SK-N-SH (cell line): ENCODE results near the gene SUMF1. TPM values are rescaled to one million over a fixed set of nuclear protein-coding genes. Genes with fewer than 3 reads are reported as not detected.

Source experiments
- CTCF ChIA-PET: fragments of 300-600, 350-600 bp; formaldehyde crosslinking; extraction: SDS; loops from one replicate; lab custom pipeline; 2021; lab: Yijun Ruan, JAX
- POLR2A ChIA-PET: fragments of 350-600 bp; sonication (Branson Sonifier 250); formaldehyde crosslinking; extraction: SDS; loops from one replicate; lab custom pipeline; 2020; ENCODE audit warnings: antibody characterized with exemption, inconsistent platforms; lab: Yijun Ruan, JAX
- DNase-seq: peaks from one replicate; pipeline ENCODE4 v3.0.0; 2012
- H2AFZ ChIP-seq: fragments of 200-600 bp; sonication (generic); 2 replicates; pipeline ENCODE4 v1.8.1; 2016; ENCODE audit warnings: antibody characterized with exemption, mild to moderate bottlenecking, low read depth
- H3F3A ChIP-seq: fragments of 200-600 bp; sonication (generic); replicated peaks from 2 replicates; pipeline ENCODE3; 2016; ENCODE audit warnings: antibody characterized with exemption, mild to moderate bottlenecking; ENCODE audit not compliant: insufficient read depth
- H3K27ac ChIP-seq, 2 experiments: fragments of 200-500 bp in 1 of 2; fragments of 200-600 bp in 1 of 2; sonication (Bioruptor generic) in 1 of 2; sonication (generic), shearing (Covaris generic) in 1 of 2; 2 replicates each; pipeline versions ENCODE4 v1.5.1 to v1.6.1; 2014 to 2016; ENCODE audit warnings: low read depth in 2 of 2, inconsistent platforms in 1 of 2, low read length in 1 of 2, mild to moderate bottlenecking in 1 of 2, mixed read lengths in 1 of 2
- H3K27me3 ChIP-seq: fragments of 200-600 bp; sonication (generic), shearing (Covaris generic); 2 replicates; pipeline ENCODE4 v1.6.1; 2016; ENCODE audit warnings: mixed run types; ENCODE audit not compliant: insufficient read depth
- H3K36me3 ChIP-seq, 2 experiments: fragments of 200-500 bp in 1 of 2; fragments of 200-600 bp in 1 of 2; sonication (Bioruptor generic) in 1 of 2; sonication (generic) in 1 of 2; replicated peaks in 1 of 2; 2 replicates each; pipeline versions ENCODE3 to v1.5.1; 2014 to 2016; ENCODE audit warnings: low read length in 1 of 2, mild to moderate bottlenecking in 1 of 2; ENCODE audit not compliant: insufficient read depth in 2 of 2, control insufficient read depth in 1 of 2
- H3K4me1 ChIP-seq, 2 experiments: fragments of 200-500 bp in 1 of 2; fragments of 200-600 bp in 1 of 2; sonication (Bioruptor generic) in 1 of 2; sonication (generic), shearing (Covaris generic) in 1 of 2; 2 replicates each; pipeline versions ENCODE4 v1.5.1 to v1.6.1; 2014 to 2016; ENCODE audit warnings: low read depth in 1 of 2, low read length in 1 of 2, mixed run types in 1 of 2; ENCODE audit not compliant: insufficient read depth in 2 of 2, control insufficient read depth in 1 of 2
- H3K4me2 ChIP-seq: fragments of 200-600 bp; sonication (generic), shearing (Covaris generic); 2 replicates; pipeline ENCODE4 v1.6.1; 2017; ENCODE audit warnings: mixed run types
- H3K4me3 ChIP-seq, 2 experiments: fragments of 200-500 bp in 1 of 2; fragments of 200-600 bp in 1 of 2; sonication (Bioruptor generic) in 1 of 2; sonication (generic), shearing (Covaris generic) in 1 of 2; 2 replicates each; pipeline versions ENCODE4 v1.5.1 to v1.8.1; 2014 to 2016; ENCODE audit warnings: low read depth in 2 of 2, inconsistent platforms in 1 of 2, low read length in 1 of 2, mild to moderate bottlenecking in 1 of 2, mixed read lengths in 1 of 2, moderate library complexity in 1 of 2
- H3K79me2 ChIP-seq: fragments of 200-600 bp; sonication (generic); 2 replicates; pipeline ENCODE4 v1.8.1; 2017; ENCODE audit warnings: mild to moderate bottlenecking; ENCODE audit not compliant: insufficient read depth
- H3K9ac ChIP-seq: fragments of 200-600 bp; sonication (generic); 2 replicates; pipeline ENCODE4 v1.6.1; 2017; ENCODE audit warnings: mixed run types
- H3K9me2 ChIP-seq: fragments of 200-600 bp; sonication (generic); 2 replicates; pipeline ENCODE4 v1.6.1; 2017; ENCODE audit warnings: mixed run types
- H3K9me3 ChIP-seq: fragments of 200-600 bp; sonication (generic); 2 replicates; pipeline ENCODE4 v1.6.1; 2017; ENCODE audit warnings: mixed run types, mild to moderate bottlenecking, moderate library complexity
- H4K20me1 ChIP-seq: fragments of 200-600 bp; sonication (generic); 2 replicates; pipeline ENCODE4 v1.6.1; 2017; ENCODE audit warnings: mild to moderate bottlenecking, mixed run types; ENCODE audit not compliant: insufficient read depth
- CHD2 ChIP-seq: fragments of 150-350 bp; IDR thresholded peaks from 2 replicates; pipeline ENCODE4 v1.6.1; 2018; ENCODE audit warnings: low read length; ENCODE audit not compliant: partially characterized antibody
- ELF1 ChIP-seq: IDR thresholded peaks from 2 replicates; pipeline ENCODE4 v1.4.0; 2012
- EZH2phosphoT487 ChIP-seq: fragments of 200-600 bp; sonication (generic); IDR thresholded peaks from 2 replicates; pipeline ENCODE4 v1.6.1; 2017; ENCODE audit warnings: low read depth, mixed run types, mild to moderate bottlenecking, antibody characterized with exemption, moderate library complexity, borderline replicate concordance
- FOSL2 ChIP-seq: IDR thresholded peaks from 2 replicates; pipeline ENCODE4 v1.4.0; 2012; ENCODE audit warnings: low read depth, mild to moderate bottlenecking, moderate library complexity, borderline replicate concordance
- FOXJ3 ChIP-seq: sonication (generic); formaldehyde crosslinking; IDR thresholded peaks from 2 replicates; pipeline ENCODE4 v1.5.1; 2020; ENCODE audit warnings: mild to moderate bottlenecking, missing genetic modification reagents
- GABPA ChIP-seq: IDR thresholded peaks from 2 replicates; pipeline ENCODE4 v1.4.0; 2012; ENCODE audit warnings: low read depth, mild to moderate bottlenecking
- GATA2 ChIP-seq: sonication (generic); formaldehyde crosslinking; IDR thresholded peaks from 2 replicates; pipeline ENCODE4 v1.5.0; 2020; ENCODE audit warnings: mild to moderate bottlenecking, missing genetic modification reagents
- IRF3 ChIP-seq: fragments of 150-350 bp; IDR thresholded peaks from 2 replicates; pipeline ENCODE4 v1.6.1; 2016; ENCODE audit warnings: mild to moderate bottlenecking, low read depth, low read length
- JUND ChIP-seq: IDR thresholded peaks from 2 replicates; pipeline ENCODE4 v1.4.0; 2012
- MAX ChIP-seq: IDR thresholded peaks from 2 replicates; pipeline ENCODE4 v1.4.0; 2012; ENCODE audit warnings: low read depth
- MEF2A ChIP-seq: IDR thresholded peaks from 2 replicates; pipeline ENCODE4 v1.4.0; 2012; ENCODE audit warnings: low read depth, borderline replicate concordance
- MXI1 ChIP-seq: IDR thresholded peaks from 2 replicates; pipeline ENCODE4 v1.6.1; 2012; ENCODE audit warnings: mild to moderate bottlenecking, low read depth, low read length, improper control_type of control experiment
- NRF1 ChIP-seq: IDR thresholded peaks from 2 replicates; pipeline ENCODE4 v1.6.1; 2012; ENCODE audit warnings: low read depth, mild to moderate bottlenecking, low read length
- POLR2AphosphoS5 ChIP-seq: IDR thresholded peaks from 2 replicates; pipeline ENCODE4 v1.6.1; 2012; ENCODE audit warnings: low read depth, low read length
- REST ChIP-seq: IDR thresholded peaks from 2 replicates; pipeline ENCODE4 v1.6.1; 2012; ENCODE audit warnings: mild to moderate bottlenecking, low read depth, low read length, moderate library complexity
- RFX5 ChIP-seq: IDR thresholded peaks from 2 replicates; pipeline ENCODE4 v1.6.1; 2012; ENCODE audit warnings: mild to moderate bottlenecking, improper control_type of control experiment, low read length
- RXRA ChIP-seq: IDR thresholded peaks from 2 replicates; pipeline ENCODE4 v1.4.0; 2012; ENCODE audit warnings: low read depth, mild to moderate bottlenecking, borderline replicate concordance
- SIN3A ChIP-seq: IDR thresholded peaks from 2 replicates; pipeline ENCODE4 v1.6.1; 2012; ENCODE audit warnings: low read depth, mild to moderate bottlenecking, low read length, moderate library complexity, borderline replicate concordance
- SMC3 ChIP-seq: IDR thresholded peaks from 2 replicates; pipeline ENCODE4 v1.6.1; 2012; ENCODE audit warnings: low read depth, low read length, improper control_type of control experiment
- TAF1 ChIP-seq: IDR thresholded peaks from 2 replicates; pipeline ENCODE4 v1.6.1; 2012; ENCODE audit warnings: low read depth, mild to moderate bottlenecking, low read length, moderate library complexity, borderline replicate concordance
- TCF12 ChIP-seq: IDR thresholded peaks from 2 replicates; pipeline ENCODE4 v1.4.0; 2012
- TEAD4 ChIP-seq: IDR thresholded peaks from 2 replicates; pipeline ENCODE4 v1.4.0; 2012; ENCODE audit warnings: mild to moderate bottlenecking, borderline replicate concordance; ENCODE audit not compliant: insufficient read depth
- USF2 ChIP-seq: fragments of 150-350 bp; IDR thresholded peaks from 2 replicates; pipeline ENCODE4 v1.6.1; 2017; ENCODE audit warnings: antibody characterized with exemption, low read length, low read depth, borderline replicate concordance
- YY1 ChIP-seq: IDR thresholded peaks from 2 replicates; pipeline ENCODE4 v1.4.0; 2012; ENCODE audit warnings: low read depth, mild to moderate bottlenecking
- ZBTB33 ChIP-seq: IDR thresholded peaks from 2 replicates; pipeline ENCODE4 v1.4.0; 2012; ENCODE audit warnings: low read depth, borderline replicate concordance
- WGBS: methylation state at CpG from one replicate; pipeline ENCODE4 v1.1.6; 2017; ENCODE audit warnings: low lambda C conversion rate; 5-methylcytosine and 5-hydroxymethylcytosine counted together
- polyA plus RNA-seq, 3 experiments: library from polyadenylated mRNA; depleted of rRNA; stranded (reverse); fragments of >200 nt; gene quantifications; 2 replicates each; pipeline ENCODE4 v1.2.3, GENCODE V29; 2012

SUMF1 gene
- 56.9 and 74.9 TPM in 2 replicates for polyA plus RNA-seq (2012; rRNA removed)
- 64.7 and 74.9 TPM in 2 replicates for polyA plus RNA-seq (2012; cell fraction: cytosol; rRNA removed)
- 37.0 and 45.0 TPM in 2 replicates for polyA plus RNA-seq (2012; cell fraction: nucleus; rRNA removed)

- Histone ChIP-seq H3K4me1 (peaks cover 0 to 4% of the 10 kb centered on the region in 2 experiments; a peak in 1 of 4 replicates), H3F3A (no peaks in the 10 kb centered on the region), H2AFZ (peak within 1 kb of the TSS; percentile 100), H3K79me2 (peaks cover 14% of the 10 kb centered on the region), H3K4me3 (peak within 1 kb of the TSS; percentile 81 to 99), H3K9me2 (no peaks in the 10 kb centered on the region), H4K20me1 (no peaks in the 10 kb centered on the region), H3K4me2 (peak within 1 kb of the TSS; percentile 78), H3K27ac (peak within 1 kb of the TSS; percentile 11 to 71; a peak in 3 of 4 replicates), H3K9ac (peak within 1 kb of the TSS; percentile 97), H3K9me3 (no peaks in the 10 kb centered on the region), H3K27me3 (no peaks in the 10 kb centered on the region), H3K36me3 (no peaks in the 10 kb centered on the region)
- DNase-seq, result peak; percentile 96
- POLR2A ChIA-PET, result interaction anchor here (0.5 to 1.5 kb wide), 4 partner anchors 26 to 66 kb away, joined by 4 to 17 read pairs (median 4); partner anchors contain the start of gene ITPR1
- CTCF ChIA-PET, result interaction anchor here (1.0 to 1.8 kb wide), 4 partner anchors 27 to 167 kb away, joined by 3 to 8 read pairs (median 4); no protein-coding TSS in a partner anchor
- WGBS, result 2% methylated on average over 17 of the region's 47 CpGs
- TF ChIP-seq JUND (0 out of 2 replicates have a peak, but pooled peaks have one; percentile 23), EZH2phosphoT487 (no peak), FOXJ3 (no peak), GATA2 (CRISPR knock-in tag) (no peak), RXRA (no peak), TEAD4 (no peak), RFX5 (no peak), TCF12 (no peak; the same call in 1 of the 2 replicates), GABPA (no peak), ZBTB33 (no peak), REST (0 out of 2 replicates have a peak, but pooled peaks have one; percentile 28), SIN3A (peak; percentile 81), SMC3 (peak; percentile 14; the same call in 1 of the 2 replicates), MXI1 (peak; percentile 95), YY1 (peak; percentile 99), POLR2AphosphoS5 (peak; percentile 74), TAF1 (peak; percentile 84), USF2 (peak; percentile 98), CHD2 (peak; percentile 45), MEF2A (no peak), FOSL2 (no peak), ELF1 (peak; percentile 56; the same call in 1 of the 2 replicates), MAX (peak; percentile 96), IRF3 (no peak), NRF1 (no peak)
Observed at GRCh38 chr3:4466741-4467521, at the start of gene SUMF1. Gene SUMF1, minus strand, starts transcription at chr3:4467269. Its CDS starts 24 bp downstream, at chr3:4467245.
